GM12892 (cell line): ENCODE results near the gene TTC17.

Experiments used
- POLR2A ChIP-seq: IDR thresholded peaks from 2 replicates; pipeline ENCODE4 v1.6.1; 2011; ENCODE audit warnings: low read depth, low read length, control low read depth
- POLR2AphosphoS5 ChIP-seq: IDR thresholded peaks from 2 replicates; pipeline ENCODE4 v1.6.1; 2011; ENCODE audit warnings: low read depth, low read length, control low read depth
- TAF1 ChIP-seq: IDR thresholded peaks from 2 replicates; pipeline ENCODE4 v1.6.1; 2011; ENCODE audit warnings: low read depth, mild to moderate bottlenecking, control low read depth, low read length, borderline replicate concordance

DNA sequence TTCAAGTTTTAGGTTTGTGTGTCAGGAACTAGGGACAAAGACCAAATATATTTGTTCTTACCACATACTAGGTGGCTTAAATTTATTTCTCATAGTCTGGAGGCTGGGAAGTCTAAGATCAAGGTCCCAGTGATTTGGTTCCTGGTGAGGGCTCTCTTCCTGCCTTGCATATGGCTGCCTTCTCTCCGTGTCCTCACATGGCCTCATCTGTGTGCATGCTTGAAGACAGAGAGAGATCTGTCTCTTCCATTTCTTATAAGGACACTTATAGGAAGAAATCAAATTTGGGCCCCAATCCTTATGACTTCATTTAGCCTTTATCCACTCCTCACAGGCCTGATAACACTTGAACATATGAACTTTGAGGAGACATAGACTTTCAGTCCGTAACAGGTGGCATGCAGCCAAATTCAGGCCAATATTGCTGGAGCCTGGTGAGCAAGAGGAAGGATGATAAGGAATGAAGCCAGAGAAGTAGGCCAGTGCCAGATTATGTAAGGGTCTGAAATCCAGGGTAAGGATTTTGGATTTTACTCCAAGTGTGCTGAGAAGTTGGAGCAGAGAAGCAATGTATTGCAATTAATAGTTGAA lies 35.1 kb downstream of the TTC17 start:
- TF ChIP-seq POLR2A (no peak), POLR2AphosphoS5 (no peak), TAF1 (no peak)
